ENCODE data around the gene VAC14.

- TF ChIP-seq CTCF (IDR thresholded peaks at IDR 0.05; ENCODE audit: insufficient read depth, low read length) (no peak), SPI1 (IDR thresholded peaks at IDR 0.05; ENCODE audit: borderline replicate concordance, low read depth) (no peak)
These were observed 107.9 kb downstream of the VAC14 start for GRCh38 chr16:70692873-70693671.
